A673 (cell line): ENCODE measurements around the gene NF1.

Experiments
- EZH2 ChIP-seq: fragments of 200-600 bp; sonication (generic); IDR thresholded peaks from 2 replicates; pipeline ENCODE4 v1.6.1; 2017; ENCODE audit warnings: borderline replicate concordance, low read depth, mild to moderate bottlenecking, mixed read lengths, antibody characterized with exemption, low read length; ENCODE audit not compliant: poor library complexity, severe bottlenecking
- TF ChIP-seq, protein P1 (sequence below): fragments of 300-800, 200-600 bp; sonication (generic); conservative IDR thresholded peaks from 2 replicates; pipeline ENCODE4 v1.5.1; 2017; ENCODE audit warnings: low read depth, mild to moderate bottlenecking, antibody characterized with exemption, low read length, moderate library complexity, mixed read lengths

DNA sequence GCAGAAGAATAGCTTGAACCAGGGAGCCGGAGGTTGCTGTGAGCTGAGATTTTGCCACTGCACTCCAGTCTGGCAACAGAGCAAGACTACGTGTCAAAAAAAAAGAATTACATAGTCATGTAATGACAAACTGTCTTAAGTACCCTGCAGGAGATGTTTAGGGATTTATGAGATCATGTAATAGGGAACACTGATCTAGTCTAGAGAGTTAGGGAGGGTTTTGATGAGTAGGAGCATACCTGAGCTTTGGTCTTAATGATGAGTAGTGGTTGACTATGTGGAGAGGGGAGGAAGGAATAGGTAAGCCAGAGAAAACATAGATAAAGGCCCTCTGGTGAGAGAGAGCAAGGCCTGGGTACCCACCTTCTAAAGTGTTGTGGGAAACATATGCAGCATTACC lies 30.1 kb upstream of the NF1 start:
- TF ChIP-seq, protein P1, sequence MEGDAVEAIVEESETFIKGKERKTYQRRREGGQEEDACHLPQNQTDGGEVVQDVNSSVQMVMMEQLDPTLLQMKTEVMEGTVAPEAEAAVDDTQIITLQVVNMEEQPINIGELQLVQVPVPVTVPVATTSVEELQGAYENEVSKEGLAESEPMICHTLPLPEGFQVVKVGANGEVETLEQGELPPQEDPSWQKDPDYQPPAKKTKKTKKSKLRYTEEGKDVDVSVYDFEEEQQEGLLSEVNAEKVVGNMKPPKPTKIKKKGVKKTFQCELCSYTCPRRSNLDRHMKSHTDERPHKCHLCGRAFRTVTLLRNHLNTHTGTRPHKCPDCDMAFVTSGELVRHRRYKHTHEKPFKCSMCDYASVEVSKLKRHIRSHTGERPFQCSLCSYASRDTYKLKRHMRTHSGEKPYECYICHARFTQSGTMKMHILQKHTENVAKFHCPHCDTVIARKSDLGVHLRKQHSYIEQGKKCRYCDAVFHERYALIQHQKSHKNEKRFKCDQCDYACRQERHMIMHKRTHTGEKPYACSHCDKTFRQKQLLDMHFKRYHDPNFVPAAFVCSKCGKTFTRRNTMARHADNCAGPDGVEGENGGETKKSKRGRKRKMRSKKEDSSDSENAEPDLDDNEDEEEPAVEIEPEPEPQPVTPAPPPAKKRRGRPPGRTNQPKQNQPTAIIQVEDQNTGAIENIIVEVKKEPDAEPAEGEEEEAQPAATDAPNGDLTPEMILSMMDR: no peak
- TF ChIP-seq EZH2: no peak
